Thyroid gland (tissue), 4 donors: ENCODE data around the gene JUN.
A peak's percentile ranks its signal among the peaks of the same experiment; 100 is the strongest.

Source experiments
- POLR2A ChIP-seq, 2 donors: fragments of 450-650 bp; IDR thresholded peaks; one replicate each; pipeline ENCODE4 v1.6.1; 2017; ENCODE audit warnings: antibody characterized with exemption in 2 of 2, mild to moderate bottlenecking in 2 of 2, moderate library complexity in 1 of 2
- TF ChIP-seq, protein P1 (sequence below), 6 experiments: fragments of 200-600 bp in 3 of 6; fragments of 450-650 bp in 3 of 6; sonication (generic) in 3 of 6; IDR thresholded peaks; one replicate each; pipeline ENCODE4 v1.5.1; 2016 to 2019; ENCODE audit warnings: antibody characterized with exemption in 6 of 6, mild to moderate bottlenecking in 2 of 6, inconsistent platforms in 1 of 6, moderate library complexity in 1 of 6

DNA sequence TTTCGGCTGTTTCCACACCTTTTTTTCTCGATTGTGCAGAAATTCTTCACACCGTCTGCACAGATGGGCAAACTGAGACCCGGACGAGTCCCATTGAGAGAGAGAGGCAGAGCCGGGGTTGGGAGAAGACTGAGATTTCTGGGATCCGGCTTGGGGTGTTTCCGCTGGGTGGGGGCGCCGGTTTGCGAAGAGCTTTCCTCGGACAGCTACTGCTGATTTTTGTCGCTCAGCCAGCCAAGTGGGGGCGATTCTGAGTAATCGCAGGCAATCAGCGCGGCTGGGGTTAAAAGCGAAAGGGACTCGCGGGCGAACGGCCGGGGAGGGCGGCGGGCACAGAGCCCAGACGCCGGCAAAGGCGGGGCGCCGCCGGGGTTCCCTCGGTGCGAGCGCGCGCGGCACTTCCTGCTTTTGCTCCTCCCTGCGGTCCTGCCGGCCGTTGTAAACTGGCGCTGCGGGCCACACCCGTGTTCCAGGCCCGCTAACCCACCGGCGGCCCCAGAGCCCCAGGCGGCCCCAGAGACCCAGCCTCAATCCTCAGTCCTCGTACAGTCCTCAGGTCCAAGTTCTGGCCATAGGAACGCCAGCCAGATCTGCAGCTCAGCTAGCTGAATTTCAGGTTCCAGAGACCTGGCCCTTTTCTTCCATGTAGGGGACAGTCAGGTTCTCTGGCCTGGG is 32.4 kb upstream of the JUN start:
- TF ChIP-seq, protein P1, sequence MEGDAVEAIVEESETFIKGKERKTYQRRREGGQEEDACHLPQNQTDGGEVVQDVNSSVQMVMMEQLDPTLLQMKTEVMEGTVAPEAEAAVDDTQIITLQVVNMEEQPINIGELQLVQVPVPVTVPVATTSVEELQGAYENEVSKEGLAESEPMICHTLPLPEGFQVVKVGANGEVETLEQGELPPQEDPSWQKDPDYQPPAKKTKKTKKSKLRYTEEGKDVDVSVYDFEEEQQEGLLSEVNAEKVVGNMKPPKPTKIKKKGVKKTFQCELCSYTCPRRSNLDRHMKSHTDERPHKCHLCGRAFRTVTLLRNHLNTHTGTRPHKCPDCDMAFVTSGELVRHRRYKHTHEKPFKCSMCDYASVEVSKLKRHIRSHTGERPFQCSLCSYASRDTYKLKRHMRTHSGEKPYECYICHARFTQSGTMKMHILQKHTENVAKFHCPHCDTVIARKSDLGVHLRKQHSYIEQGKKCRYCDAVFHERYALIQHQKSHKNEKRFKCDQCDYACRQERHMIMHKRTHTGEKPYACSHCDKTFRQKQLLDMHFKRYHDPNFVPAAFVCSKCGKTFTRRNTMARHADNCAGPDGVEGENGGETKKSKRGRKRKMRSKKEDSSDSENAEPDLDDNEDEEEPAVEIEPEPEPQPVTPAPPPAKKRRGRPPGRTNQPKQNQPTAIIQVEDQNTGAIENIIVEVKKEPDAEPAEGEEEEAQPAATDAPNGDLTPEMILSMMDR (IDR thresholded peaks at IDR 0.05) = peak in 1 of 6 experiments; percentile 17
- TF ChIP-seq POLR2A (IDR thresholded peaks at IDR 0.05) = peak in 1 of 2 donors; percentile 86
